ENCODE results near the gene ISYNA1. TPM values are rescaled to one million over a fixed set of nuclear protein-coding genes. Genes with fewer than 3 reads are reported as not detected.
A peak's percentile ranks its signal among the peaks of the same experiment; 100 is the strongest.

The ISYNA1 gene
- total and polyA plus RNA-seq, 2 of the 13 experiments (the other 11 are each of a cell fraction or from before 2014, with no cell fraction given) = 29.6 to 48.5 TPM

DNA sequence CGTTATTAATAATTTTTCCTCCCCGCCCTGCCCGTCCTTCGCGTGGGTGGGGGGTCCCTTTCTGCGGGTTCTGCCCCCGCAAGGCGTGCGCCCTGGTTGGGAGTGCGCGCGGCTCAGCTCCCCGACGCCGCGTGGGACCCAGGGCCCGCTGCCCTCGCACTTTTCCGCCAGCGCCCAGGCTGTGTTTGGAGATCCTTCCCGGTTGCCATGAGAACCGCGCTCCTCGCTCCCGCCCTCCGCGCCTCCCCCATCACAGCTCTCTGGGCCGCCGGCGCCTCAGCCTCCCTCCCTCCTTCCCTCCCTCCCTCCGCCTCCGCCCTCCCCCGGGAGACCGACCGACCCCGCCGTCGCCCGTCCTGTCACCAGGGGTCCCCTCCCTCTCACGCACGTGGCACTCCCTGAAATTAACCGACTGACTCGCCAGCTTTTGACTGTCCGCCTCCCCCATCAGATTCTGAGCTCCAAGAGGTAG is 21.1 kb downstream of the ISYNA1 start (continued):
- no peak for TF ChIP-seq ZBTB33 (CRISPR knock-in tag; IDR thresholded peaks at IDR 0.05)
- TF ChIP-seq ZNF703 (CRISPR knock-in tag; IDR thresholded peaks at IDR 0.05; ENCODE audit: borderline replicate concordance) = no peak
- TF ChIP-seq ZNF317 (CRISPR knock-in tag; IDR thresholded peaks at IDR 0.05) = no peak
- TF ChIP-seq GABPA (IDR thresholded peaks at IDR 0.05; ENCODE audit: low read depth, low read length) = no peak
- TF ChIP-seq GABPA (CRISPR knock-in tag; IDR thresholded peaks at IDR 0.05; ENCODE audit: low read depth) = no peak
- TF ChIP-seq ETV5 (CRISPR knock-in tag; IDR thresholded peaks at IDR 0.05; ENCODE audit: borderline replicate concordance) = no peak
- TF ChIP-seq PITX1 (CRISPR knock-in tag; IDR thresholded peaks at IDR 0.05) = no peak
- TF ChIP-seq MXD4 (CRISPR knock-in tag; IDR thresholded peaks at IDR 0.05) = no peak
- no peak for TF ChIP-seq SMYD3 (CRISPR knock-in tag; IDR thresholded peaks at IDR 0.05)
- no peak for TF ChIP-seq ZNF543 (CRISPR knock-in tag; IDR thresholded peaks at IDR 0.05)
- no peak for TF ChIP-seq ZZZ3 (CRISPR knock-in tag; IDR thresholded peaks at IDR 0.05; ENCODE audit: borderline replicate concordance)
- TF ChIP-seq, protein P1, sequence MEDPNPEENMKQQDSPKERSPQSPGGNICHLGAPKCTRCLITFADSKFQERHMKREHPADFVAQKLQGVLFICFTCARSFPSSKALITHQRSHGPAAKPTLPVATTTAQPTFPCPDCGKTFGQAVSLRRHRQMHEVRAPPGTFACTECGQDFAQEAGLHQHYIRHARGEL (CRISPR knock-in tag; IDR thresholded peaks at IDR 0.05) = no peak
- no peak for TF ChIP-seq ZNF430 (CRISPR knock-in tag; IDR thresholded peaks at IDR 0.05)
- TF ChIP-seq, protein P2, sequence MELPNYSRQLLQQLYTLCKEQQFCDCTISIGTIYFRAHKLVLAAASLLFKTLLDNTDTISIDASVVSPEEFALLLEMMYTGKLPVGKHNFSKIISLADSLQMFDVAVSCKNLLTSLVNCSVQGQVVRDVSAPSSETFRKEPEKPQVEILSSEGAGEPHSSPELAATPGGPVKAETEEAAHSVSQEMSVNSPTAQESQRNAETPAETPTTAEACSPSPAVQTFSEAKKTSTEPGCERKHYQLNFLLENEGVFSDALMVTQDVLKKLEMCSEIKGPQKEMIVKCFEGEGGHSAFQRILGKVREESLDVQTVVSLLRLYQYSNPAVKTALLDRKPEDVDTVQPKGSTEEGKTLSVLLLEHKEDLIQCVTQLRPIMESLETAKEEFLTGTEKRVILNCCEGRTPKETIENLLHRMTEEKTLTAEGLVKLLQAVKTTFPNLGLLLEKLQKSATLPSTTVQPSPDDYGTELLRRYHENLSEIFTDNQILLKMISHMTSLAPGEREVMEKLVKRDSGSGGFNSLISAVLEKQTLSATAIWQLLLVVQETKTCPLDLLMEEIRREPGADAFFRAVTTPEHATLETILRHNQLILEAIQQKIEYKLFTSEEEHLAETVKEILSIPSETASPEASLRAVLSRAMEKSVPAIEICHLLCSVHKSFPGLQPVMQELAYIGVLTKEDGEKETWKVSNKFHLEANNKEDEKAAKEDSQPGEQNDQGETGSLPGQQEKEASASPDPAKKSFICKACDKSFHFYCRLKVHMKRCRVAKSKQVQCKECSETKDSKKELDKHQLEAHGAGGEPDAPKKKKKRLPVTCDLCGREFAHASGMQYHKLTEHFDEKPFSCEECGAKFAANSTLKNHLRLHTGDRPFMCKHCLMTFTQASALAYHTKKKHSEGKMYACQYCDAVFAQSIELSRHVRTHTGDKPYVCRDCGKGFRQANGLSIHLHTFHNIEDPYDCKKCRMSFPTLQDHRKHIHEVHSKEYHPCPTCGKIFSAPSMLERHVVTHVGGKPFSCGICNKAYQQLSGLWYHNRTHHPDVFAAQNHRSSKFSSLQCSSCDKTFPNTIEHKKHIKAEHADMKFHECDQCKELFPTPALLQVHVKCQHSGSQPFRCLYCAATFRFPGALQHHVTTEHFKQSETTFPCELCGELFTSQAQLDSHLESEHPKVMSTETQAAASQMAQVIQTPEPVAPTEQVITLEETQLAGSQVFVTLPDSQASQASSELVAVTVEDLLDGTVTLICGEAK (IDR thresholded peaks at IDR 0.05) = no peak
- TF ChIP-seq, protein P2 (CRISPR knock-in tag; IDR thresholded peaks at IDR 0.05) = no peak
- TF ChIP-seq GABPB1 (CRISPR knock-in tag; IDR thresholded peaks at IDR 0.05) = 0 out of 2 replicates have a peak, but pooled peaks have one; percentile 39
- peak; percentile 64 for TF ChIP-seq HOXA3 (CRISPR knock-in tag; IDR thresholded peaks at IDR 0.05)
- no peak for TF ChIP-seq ZNF253 (CRISPR knock-in tag; IDR thresholded peaks at IDR 0.05; ENCODE audit: borderline replicate concordance)
- TF ChIP-seq MZF1 (CRISPR knock-in tag; IDR thresholded peaks at IDR 0.05; ENCODE audit: borderline replicate concordance) = no peak
- TF ChIP-seq JUNB (CRISPR knock-in tag; IDR thresholded peaks at IDR 0.05; ENCODE audit: borderline replicate concordance) = no peak
- peak; percentile 88 for TF ChIP-seq ZNF777 (CRISPR knock-in tag; IDR thresholded peaks at IDR 0.05)
